ENCODE results near the gene OR51A2. TPM values are rescaled to one million over a fixed set of nuclear protein-coding genes. Genes with fewer than 3 reads are reported as not detected.

The OR51A2 gene
- total and polyA plus RNA-seq, 12 donors = not detected

DNA sequence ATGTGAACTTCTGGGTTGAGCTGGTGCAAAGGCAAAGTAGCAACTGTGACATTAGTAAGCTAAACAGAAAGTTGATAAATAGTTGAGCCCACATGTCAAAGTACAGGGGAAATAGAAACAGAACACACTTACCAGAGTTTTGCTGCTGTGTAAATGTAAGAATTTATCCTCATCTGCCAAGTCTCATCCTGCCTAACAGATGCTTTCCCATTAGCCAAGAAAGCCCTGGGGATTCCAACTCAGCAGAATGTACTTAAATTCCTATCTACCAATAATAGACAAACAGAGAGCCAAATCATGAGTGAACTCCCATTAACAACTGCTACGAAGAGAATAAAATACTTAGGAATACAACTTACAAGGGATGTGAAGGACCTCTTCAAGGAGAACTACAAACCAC is 7.3 kb upstream of the OR51A2 start:
- no peak for DNase-seq
- Histone ChIP-seq H3K36me3 (no peaks in the 10 kb centered on the region), H3K4me1 (no peaks in the 10 kb centered on the region), H3K9me3 (peaks cover 0 to 9% (median 0%) of the 10 kb centered on the region in 11 donors), H3K27ac (no peak overlapping the region), H3K27me3 (no peaks in the 10 kb centered on the region), H3K4me3 (no peak overlapping the region)
- intact Hi-C loops (cut with DNase I) = loop anchor here in 1 of 10 donors (10.0 kb wide), 1 partner anchor 48 kb away; the partner anchor contains the start of gene OR51G2
- ATAC-seq = no peak
- TF ChIP-seq, protein P1, sequence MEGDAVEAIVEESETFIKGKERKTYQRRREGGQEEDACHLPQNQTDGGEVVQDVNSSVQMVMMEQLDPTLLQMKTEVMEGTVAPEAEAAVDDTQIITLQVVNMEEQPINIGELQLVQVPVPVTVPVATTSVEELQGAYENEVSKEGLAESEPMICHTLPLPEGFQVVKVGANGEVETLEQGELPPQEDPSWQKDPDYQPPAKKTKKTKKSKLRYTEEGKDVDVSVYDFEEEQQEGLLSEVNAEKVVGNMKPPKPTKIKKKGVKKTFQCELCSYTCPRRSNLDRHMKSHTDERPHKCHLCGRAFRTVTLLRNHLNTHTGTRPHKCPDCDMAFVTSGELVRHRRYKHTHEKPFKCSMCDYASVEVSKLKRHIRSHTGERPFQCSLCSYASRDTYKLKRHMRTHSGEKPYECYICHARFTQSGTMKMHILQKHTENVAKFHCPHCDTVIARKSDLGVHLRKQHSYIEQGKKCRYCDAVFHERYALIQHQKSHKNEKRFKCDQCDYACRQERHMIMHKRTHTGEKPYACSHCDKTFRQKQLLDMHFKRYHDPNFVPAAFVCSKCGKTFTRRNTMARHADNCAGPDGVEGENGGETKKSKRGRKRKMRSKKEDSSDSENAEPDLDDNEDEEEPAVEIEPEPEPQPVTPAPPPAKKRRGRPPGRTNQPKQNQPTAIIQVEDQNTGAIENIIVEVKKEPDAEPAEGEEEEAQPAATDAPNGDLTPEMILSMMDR (IDR thresholded peaks at IDR 0.05) = no peak
- WGBS, 2 donors = 40 to 54% methylated on average over 1 of the region's 1 CpG

DNA sequence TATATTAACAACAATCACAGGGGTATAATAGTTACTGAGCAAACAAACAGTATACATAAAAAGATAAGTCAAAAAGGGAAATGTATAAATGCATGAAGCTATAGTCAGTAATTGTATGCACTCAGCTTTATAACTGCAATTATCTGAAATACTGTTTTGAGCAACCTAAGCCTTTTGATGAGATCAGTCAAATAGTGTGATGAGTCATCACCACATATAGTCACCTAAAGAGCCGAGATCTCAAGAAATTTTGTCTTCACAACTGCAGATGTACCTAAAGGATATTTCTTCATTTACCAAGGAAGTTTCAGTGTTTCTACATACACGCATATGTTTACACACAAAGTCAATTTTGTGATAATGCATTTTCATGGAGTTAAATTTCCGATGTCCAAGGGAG is 5.4 kb upstream of the OR51A2 start:
- no peak overlapping the region for H3K27ac ChIP-seq
- H3K4me1 ChIP-seq = no peaks in the 10 kb centered on the region
- intact Hi-C loops (cut with DNase I) = loop anchor here in 1 of 10 donors (10.0 kb wide), 1 partner anchor 46 kb away; the partner anchor contains the start of gene OR51G2
- H3K27me3 ChIP-seq = no peaks in the 10 kb centered on the region
- DNase-seq (no peak), ATAC-seq (no peak)
- H3K4me3 ChIP-seq = no peak overlapping the region
- H3K9me3 ChIP-seq = peaks cover 0 to 9% (median 0%) of the 10 kb centered on the region in 11 donors
- no peaks in the 10 kb centered on the region for H3K36me3 ChIP-seq
- TF ChIP-seq, protein P1 (IDR thresholded peaks at IDR 0.05) = no peak
- WGBS, 2 donors = 87 to 88% methylated on average over 3 of the region's 3 CpGs

DNA sequence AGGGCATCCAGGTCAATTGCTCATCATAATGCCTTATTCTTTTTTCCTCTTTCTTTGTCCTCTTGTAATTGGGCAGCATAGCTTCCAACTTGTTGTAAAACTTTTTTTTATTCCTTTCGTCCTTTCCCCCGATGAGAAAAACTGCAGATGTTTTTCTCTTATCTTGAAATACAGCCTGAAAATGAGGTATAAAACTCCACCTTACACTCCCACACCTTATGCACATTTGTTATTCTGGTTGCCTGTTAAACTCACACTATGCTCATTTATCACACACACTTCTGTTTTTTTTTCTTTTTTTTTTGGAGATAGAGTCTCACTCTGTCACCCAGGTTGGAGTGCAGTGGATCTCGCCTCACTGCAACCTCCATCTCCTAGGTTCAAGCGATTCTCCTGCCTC is 1.9 kb upstream of the OR51A2 start:
- Histone ChIP-seq H3K4me3 (no peak overlapping the region), H3K9me3 (no peaks in the 10 kb centered on the region), H3K36me3 (no peaks in the 10 kb centered on the region), H3K4me1 (no peaks in the 10 kb centered on the region), H3K27me3 (no peaks in the 10 kb centered on the region), H3K27ac (no peak overlapping the region)
- WGBS, 2 donors = 78 to 79% methylated on average over 4 of the region's 4 CpGs
- ATAC-seq = no peak
- intact Hi-C loops (cut with DNase I) = no loop called here
- DNase-seq = no peak
- TF ChIP-seq, protein P1 (IDR thresholded peaks at IDR 0.05) = no peak

DNA sequence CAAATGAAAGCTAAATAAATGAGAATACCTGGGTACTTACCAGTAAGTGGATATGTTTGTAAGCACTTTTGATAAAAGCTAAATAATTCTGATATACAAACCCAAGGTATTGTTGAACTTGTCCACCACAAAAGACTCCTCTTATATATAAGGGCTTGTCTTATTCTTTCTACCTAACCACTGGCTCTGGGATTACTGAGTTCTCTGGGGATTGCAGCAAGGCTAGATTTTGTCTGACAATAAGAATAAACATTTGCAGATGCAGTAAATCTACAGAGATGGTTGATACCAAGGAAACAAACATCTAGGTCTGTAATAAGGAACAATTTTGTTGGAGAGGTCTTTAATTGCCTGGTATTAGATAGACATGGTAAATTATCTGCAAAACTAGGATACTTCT is 8.0 kb downstream of the OR51A2 start, which contains the start of gene OR51A4:
OR51A4 (minus strand) TSS at position 101 of the 400 bp plus-strand sequence. CDS start 505 bp downstream, outside the sequence.
- Histone ChIP-seq H3K27ac (no peak within 1 kb of the TSS), H3K4me3 (no peak within 1 kb of the TSS), H3K9me3 (no peaks in the 10 kb centered on the region), H3K27me3 (no peaks in the 10 kb centered on the region), H3K36me3 (no peaks in the 10 kb centered on the region), H3K4me1 (no peaks in the 10 kb centered on the region)
- no peak for ATAC-seq
- DNase-seq = no peak
- intact Hi-C loops (cut with DNase I) = no loop called here
- TF ChIP-seq, protein P1 (IDR thresholded peaks at IDR 0.05) = no peak

All from heart right ventricle (tissue), 16 donors.